Measurements from ENCODE around the gene BTNL3.

Gene BTNL3

GRCh38 chr5:181047921-181048320 lies 59.3 kb downstream of the BTNL3 start:
- DNase-seq: no peak

GRCh38 chr5:181050016-181050415 lies 61.4 kb downstream of the BTNL3 start:
- no peak for DNase-seq

- no peak for DNase-seq
Observed at GRCh38 chr5:181051841-181052671, 63.4 kb downstream of the BTNL3 start.

GRCh38 chr5:181052672-181053487 lies 64.2 kb downstream of the BTNL3 start:
- no peak for DNase-seq

GRCh38 chr5:181053488-181054121 lies 65.0 kb downstream of the BTNL3 start:
- DNase-seq: no peak

GRCh38 chr5:181054138-181054537 lies 65.5 kb downstream of the BTNL3 start:
- DNase-seq: no peak

- DNase-seq: no peak
Observed at GRCh38 chr5:181054871-181055459, 66.3 kb downstream of the BTNL3 start.
